Stimulated activated CD4-positive, alpha-beta T cell treated with anti-CD3 and anti-CD28 coated beads, Interleukin-2, amount 100 ng/mL, for 24 hours (primary cell): ENCODE measurements around the gene ATP6V0B.

Experiments
- DNase-seq, 2 donors: peaks; one replicate each; pipeline ENCODE4 v3.0.0-alpha.2; 2020

The ATP6V0B gene

GRCh38 chr1:44012404-44012803, 37.6 kb downstream of the ATP6V0B start:
- DNase-seq, result no peak

GRCh38 chr1:44012941-44013609, 38.3 kb downstream of the ATP6V0B start:
- no peak for DNase-seq

- DNase-seq, result no peak
Observed at GRCh38 chr1:44013949-44014348, 39.2 kb downstream of the ATP6V0B start.

GRCh38 chr1:44014365-44015104, 39.8 kb downstream of the ATP6V0B start:
- DNase-seq, result no peak

- DNase-seq, result no peak
Observed at GRCh38 chr1:44015206-44015605, 40.4 kb downstream of the ATP6V0B start.

- no peak for DNase-seq
Observed at GRCh38 chr1:44016041-44016889, 41.5 kb downstream of the ATP6V0B start.

GRCh38 chr1:44016890-44017400, 42.2 kb downstream of the ATP6V0B start:
- DNase-seq, result no peak

GRCh38 chr1:44019466-44019948, 44.7 kb downstream of the ATP6V0B start:
- DNase-seq, result no peak

GRCh38 chr1:44020464-44020863, 45.7 kb downstream of the ATP6V0B start:
- no peak for DNase-seq

- DNase-seq, result no peak
Observed at GRCh38 chr1:44021156-44021555, 46.4 kb downstream of the ATP6V0B start.

- no peak for DNase-seq
Observed at GRCh38 chr1:44021581-44022321, 47.0 kb downstream of the ATP6V0B start.

GRCh38 chr1:44024031-44024902, 49.5 kb downstream of the ATP6V0B start:
- DNase-seq, result no peak

- no peak for DNase-seq
Observed at GRCh38 chr1:44024903-44025525, 50.3 kb downstream of the ATP6V0B start.

GRCh38 chr1:44025816-44026215, 51.1 kb downstream of the ATP6V0B start:
- no peak for DNase-seq

- no peak for DNase-seq
Observed at GRCh38 chr1:44027320-44027719, 52.6 kb downstream of the ATP6V0B start.
